Keratinocyte (primary cell): ENCODE data around the gene EXOC3. TPM values are rescaled to one million over a fixed set of nuclear protein-coding genes. Genes with fewer than 3 reads are reported as not detected.

ENCODE experiments used
- DNase-seq: peaks from one replicate; pipeline ENCODE4 v3.0.0-alpha.2; 2011; ENCODE audit warnings: low read depth, missing footprints, low spot score
- FAIRE-seq: peaks from 2 replicates; lab custom pipeline; 2011; peaks lifted over from hg19 to GRCh38; lab: Jason Lieb, UNC
- H2AFZ ChIP-seq: 2 replicates; pipeline ENCODE4 v1.6.0; 2012; ENCODE audit warnings: low read length, control low read depth, inconsistent platforms; ENCODE audit not compliant: control insufficient read depth
- H3K27ac ChIP-seq: 2 replicates; pipeline ENCODE4 v1.5.1; 2011; ENCODE audit warnings: low read length; ENCODE audit not compliant: control insufficient read depth, insufficient read depth
- H3K27me3 ChIP-seq: 3 replicates; pipeline ENCODE4 v1.6.0; 2011; ENCODE audit warnings: low read length; ENCODE audit not compliant: control insufficient read depth, insufficient read depth; ENCODE audit errors: extremely low read depth
- H3K36me3 ChIP-seq, 2 experiments: 2 replicates in 1 of 2; 3 replicates in 1 of 2; pipeline ENCODE4 v1.5.1; 2011; ENCODE audit warnings: low read length in 2 of 2, mild to moderate bottlenecking in 1 of 2; ENCODE audit not compliant: control insufficient read depth in 2 of 2, insufficient read depth in 2 of 2; ENCODE audit errors: extremely low read depth in 1 of 2
- H3K4me1 ChIP-seq: 3 replicates; pipeline ENCODE4 v1.5.1; 2011; ENCODE audit warnings: low read length; ENCODE audit not compliant: control insufficient read depth, insufficient read depth; ENCODE audit errors: extremely low read depth
- H3K4me2 ChIP-seq: 3 replicates; pipeline ENCODE4 v1.6.0; 2011; ENCODE audit warnings: low read depth, low read length; ENCODE audit not compliant: control insufficient read depth, insufficient read depth; ENCODE audit errors: extremely low read depth
- H3K4me3 ChIP-seq, 3 experiments: fragments of 200-600 bp in 1 of 3; sonication (generic) in 1 of 3; 2 replicates in 2 of 3; 3 replicates in 1 of 3; pipeline ENCODE4 v1.5.1; 2011 to 2016; ENCODE audit warnings: low read length in 3 of 3, mild to moderate bottlenecking in 3 of 3, control low read depth in 2 of 3, inconsistent platforms in 1 of 3, low read depth in 1 of 3, mixed read lengths in 1 of 3, mixed run types in 1 of 3, moderate library complexity in 1 of 3; ENCODE audit not compliant: control insufficient read depth in 2 of 3, insufficient read depth in 2 of 3; ENCODE audit errors: extremely low read depth in 1 of 3
- H3K79me2 ChIP-seq: 2 replicates; pipeline ENCODE4 v1.6.0; 2012; ENCODE audit warnings: low read length; ENCODE audit not compliant: control insufficient read depth, insufficient read depth
- H3K9ac ChIP-seq: 3 replicates; pipeline ENCODE4 v1.6.0; 2011; ENCODE audit warnings: low read length; ENCODE audit not compliant: control insufficient read depth, insufficient read depth; ENCODE audit errors: extremely low read depth
- H3K9me1 ChIP-seq: 3 replicates; pipeline ENCODE4 v1.6.0; 2011; ENCODE audit warnings: low read length; ENCODE audit not compliant: control insufficient read depth, insufficient read depth; ENCODE audit errors: extremely low read depth
- H3K9me3 ChIP-seq: 2 replicates; pipeline ENCODE4 v1.5.1; 2012; ENCODE audit warnings: low read depth, low read length; ENCODE audit not compliant: control insufficient read depth
- H4K20me1 ChIP-seq: 3 replicates; pipeline ENCODE4 v1.6.0; 2011; ENCODE audit warnings: low read length; ENCODE audit not compliant: control insufficient read depth, insufficient read depth; ENCODE audit errors: extremely low read depth
- EZH2 ChIP-seq: IDR thresholded peaks from one replicate; pipeline ENCODE4 v1.6.1; 2012; ENCODE audit warnings: inconsistent platforms, mild to moderate bottlenecking, low read length, moderate library complexity
- dilution Hi-C: fragments of 300-500 bp; cut with MboI; formaldehyde crosslinking; loops from one replicate; pipeline ENCODE4 v1.7.0; 2020; ENCODE audit warnings: low sequenced_read_pairs; ENCODE audit not compliant: extremely low pct_ligation_motif_present
- polyA plus RNA-seq, 5 experiments: library from polyadenylated mRNA; depleted of rRNA in 3 of 5; stranded (reverse) in 3 of 5; stranded (forward) in 1 of 5; unstranded in 1 of 5; fragments of >200 nt; gene quantifications; 1 replicate in 1 of 5; 2 replicates in 3 of 5; 3 replicates in 1 of 5; pipeline versions ENCODE4 v1.2.1 to v1.2.3, GENCODE V29; 2011 to 2012; ENCODE audit warnings: missing spikeins in 2 of 5, low read depth in 1 of 5, low replicate concordance in 1 of 5
- TF ChIP-seq, protein P1 (sequence below), 3 experiments: IDR thresholded peaks in 1 of 3; conservative IDR thresholded peaks in 1 of 3; optimal IDR thresholded peaks in 1 of 3; 2 replicates in 2 of 3; 3 replicates in 1 of 3; pipeline versions ENCODE3 to v1.5.1; 2011; ENCODE audit warnings: low read length in 3 of 3, mild to moderate bottlenecking in 3 of 3, moderate library complexity in 2 of 3, control low read depth in 1 of 3, inconsistent platforms in 1 of 3; ENCODE audit not compliant: insufficient read depth in 2 of 3; ENCODE audit errors: extremely low read depth in 1 of 3

Gene EXOC3
- polyA plus RNA-seq, 1 donor (not counting 4 experiments of a cell fraction or from before 2014, with no cell fraction given): 14.2 TPM

DNA sequence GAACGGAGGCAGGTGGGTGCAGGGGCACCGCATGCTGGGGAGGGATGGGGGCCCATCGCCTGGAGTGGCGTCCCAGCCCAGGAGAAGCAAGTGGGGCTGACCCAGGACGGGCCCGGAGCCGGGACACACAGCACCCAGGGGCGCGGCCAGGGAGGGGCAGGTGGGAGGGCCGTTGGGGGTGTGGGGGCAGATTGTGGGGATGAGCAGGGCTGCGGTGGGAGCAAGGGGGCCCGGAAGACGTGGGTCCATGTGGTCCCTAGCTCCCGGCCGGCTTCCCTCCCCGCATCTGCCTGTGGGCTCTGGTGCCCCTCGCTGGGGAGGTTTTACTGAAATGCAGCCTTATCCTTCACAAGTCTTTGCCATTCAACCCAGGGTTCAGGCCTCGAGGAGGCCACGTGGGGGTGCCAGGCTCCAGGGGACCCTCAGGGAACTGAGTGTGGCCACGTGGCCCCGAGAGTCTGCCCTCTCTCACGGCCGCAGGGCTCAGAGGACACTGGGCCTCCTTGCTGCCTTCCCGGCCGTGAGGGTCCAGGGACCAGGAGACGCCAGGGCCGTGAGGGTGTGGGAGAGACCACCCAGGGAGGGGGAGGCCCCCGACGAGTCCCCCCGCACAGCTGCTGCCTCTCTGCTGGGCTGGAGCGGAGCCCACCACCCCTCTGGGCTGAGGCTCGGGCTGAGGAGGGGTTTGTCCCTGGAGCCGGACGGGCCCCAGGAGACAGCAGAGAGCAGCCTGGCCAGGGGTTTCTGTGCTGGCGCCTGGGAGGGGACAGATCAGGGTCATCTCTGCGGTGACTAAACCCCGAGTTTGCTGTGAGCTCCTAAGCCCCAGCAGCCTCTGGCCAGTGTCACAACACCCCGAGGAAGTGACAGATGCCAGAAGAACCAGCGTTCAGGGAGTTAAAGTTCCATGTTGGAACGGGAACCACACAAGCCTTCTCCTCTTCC, 46.0 kb downstream of the EXOC3 start:
- Histone ChIP-seq H3K9me3 (no peaks in the 10 kb centered on the region), H3K9me1 (no peaks in the 10 kb centered on the region), H4K20me1 (no peaks in the 10 kb centered on the region), H3K9ac (no peak overlapping the region), H3K4me3 (no peak overlapping the region), H3K27me3 (peaks cover 23% of the 10 kb centered on the region), H3K4me2 (no peak overlapping the region), H3K27ac (no peak overlapping the region), H3K79me2 (no peaks in the 10 kb centered on the region), H2AFZ (no peak overlapping the region), H3K36me3 (no peaks in the 10 kb centered on the region), H3K4me1 (no peaks in the 10 kb centered on the region)
- no peak for DNase-seq
- dilution Hi-C loops: no loop called here
- FAIRE-seq: no peak
- TF ChIP-seq, protein P1, sequence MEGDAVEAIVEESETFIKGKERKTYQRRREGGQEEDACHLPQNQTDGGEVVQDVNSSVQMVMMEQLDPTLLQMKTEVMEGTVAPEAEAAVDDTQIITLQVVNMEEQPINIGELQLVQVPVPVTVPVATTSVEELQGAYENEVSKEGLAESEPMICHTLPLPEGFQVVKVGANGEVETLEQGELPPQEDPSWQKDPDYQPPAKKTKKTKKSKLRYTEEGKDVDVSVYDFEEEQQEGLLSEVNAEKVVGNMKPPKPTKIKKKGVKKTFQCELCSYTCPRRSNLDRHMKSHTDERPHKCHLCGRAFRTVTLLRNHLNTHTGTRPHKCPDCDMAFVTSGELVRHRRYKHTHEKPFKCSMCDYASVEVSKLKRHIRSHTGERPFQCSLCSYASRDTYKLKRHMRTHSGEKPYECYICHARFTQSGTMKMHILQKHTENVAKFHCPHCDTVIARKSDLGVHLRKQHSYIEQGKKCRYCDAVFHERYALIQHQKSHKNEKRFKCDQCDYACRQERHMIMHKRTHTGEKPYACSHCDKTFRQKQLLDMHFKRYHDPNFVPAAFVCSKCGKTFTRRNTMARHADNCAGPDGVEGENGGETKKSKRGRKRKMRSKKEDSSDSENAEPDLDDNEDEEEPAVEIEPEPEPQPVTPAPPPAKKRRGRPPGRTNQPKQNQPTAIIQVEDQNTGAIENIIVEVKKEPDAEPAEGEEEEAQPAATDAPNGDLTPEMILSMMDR (optimal IDR thresholded peaks at IDR 0.05 in 1 of 3, IDR thresholded peaks at IDR 0.05 in 1 of 3, conservative IDR thresholded peaks at IDR 0.05 in 1 of 3; ENCODE audit: extremely low read depth in 1 of 3, insufficient read depth in 2 of 3, low read length in 3 of 3): no peak
- no peak for TF ChIP-seq EZH2

DNA sequence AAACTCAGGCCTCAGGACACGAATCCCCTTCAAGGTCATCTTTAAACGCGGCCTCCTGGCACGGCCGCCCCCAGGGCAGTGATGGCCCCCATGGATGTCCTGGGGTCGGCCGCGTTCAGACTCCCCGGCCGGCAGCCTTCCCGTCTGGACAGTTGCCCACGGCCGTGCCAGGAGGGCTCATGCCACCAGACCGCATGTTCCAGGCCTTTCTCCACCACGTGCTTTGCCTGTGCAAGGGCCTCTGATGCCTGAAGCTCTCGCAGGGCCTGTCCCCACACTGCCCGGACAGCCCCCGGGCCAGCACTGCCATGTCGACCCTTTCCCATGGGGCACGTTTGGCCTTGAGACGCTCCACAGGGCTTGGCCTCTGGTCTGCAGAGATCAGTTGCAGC, 46.7 kb downstream of the EXOC3 start:
- DNase-seq: no peak
- Histone ChIP-seq H3K27ac (no peak overlapping the region), H3K9ac (no peak overlapping the region), H3K27me3 (peaks cover 19% of the 10 kb centered on the region), H3K79me2 (no peaks in the 10 kb centered on the region), H4K20me1 (no peaks in the 10 kb centered on the region), H2AFZ (no peak overlapping the region), H3K9me1 (no peaks in the 10 kb centered on the region), H3K9me3 (no peaks in the 10 kb centered on the region), H3K36me3 (no peaks in the 10 kb centered on the region), H3K4me2 (no peak overlapping the region), H3K4me1 (no peaks in the 10 kb centered on the region), H3K4me3 (no peak overlapping the region)
- dilution Hi-C loops: no loop called here
- FAIRE-seq: no peak
- TF ChIP-seq, protein P1 (optimal IDR thresholded peaks at IDR 0.05 in 1 of 3, IDR thresholded peaks at IDR 0.05 in 1 of 3, conservative IDR thresholded peaks at IDR 0.05 in 1 of 3; ENCODE audit: extremely low read depth in 1 of 3, insufficient read depth in 2 of 3, low read length in 3 of 3): no peak
- TF ChIP-seq EZH2: no peak
